KBM-7 (cell line): ENCODE data around the gene LPIN3.
A peak's percentile ranks its signal among the peaks of the same experiment; 100 is the strongest.

Source experiments
- DNase-seq: peaks from one replicate; pipeline ENCODE4 v3.0.0-alpha.2; 2015
- in situ Hi-C: fragments of 300-500 bp; cut with MboI; formaldehyde crosslinking; loops from 2 replicates; pipeline ENCODE4 v1.14.3; 2020; ENCODE audit warnings: low sequenced_read_pairs, low pct_unique_long_range_greater_than_20kb, mixed read lengths

LPIN3 gene

GRCh38 chr20:41318271-41318649 lies 22.4 kb upstream of the LPIN3 start:
- no peak for DNase-seq
- in situ Hi-C loops = no loop called here

- in situ Hi-C loops = no loop called here
- DNase-seq = no peak
Observed at GRCh38 chr20:41320441-41320840, 20.2 kb upstream of the LPIN3 start.

GRCh38 chr20:41320976-41321375 lies 19.6 kb upstream of the LPIN3 start:
- in situ Hi-C loops = no loop called here
- DNase-seq = peak; percentile 73

DNA sequence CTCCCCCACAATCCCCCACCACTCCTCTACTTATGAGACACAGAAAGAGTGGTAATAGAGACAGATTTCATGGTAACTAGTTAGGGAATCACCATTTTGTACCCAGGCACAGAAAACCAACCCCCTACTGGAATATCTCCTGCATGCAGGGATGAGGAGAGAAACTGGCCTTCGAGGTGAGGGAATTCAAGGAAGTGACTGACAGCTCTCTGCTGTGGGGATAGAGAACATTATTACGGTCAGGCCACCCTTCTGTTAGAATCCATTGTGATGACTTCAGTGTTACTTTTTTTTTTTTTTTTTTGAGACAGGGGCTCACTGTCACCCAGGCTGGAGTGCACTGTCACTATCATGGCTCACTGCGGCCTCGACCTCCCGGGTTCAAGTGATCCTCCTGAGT lies 13.4 kb upstream of the LPIN3 start:
- in situ Hi-C loops = no loop called here
- DNase-seq = peak; percentile 38

GRCh38 chr20:41329435-41330342 lies 10.9 kb upstream of the LPIN3 start:
- in situ Hi-C loops = no loop called here
- DNase-seq = peak; percentile 92

GRCh38 chr20:41330343-41330720 lies 10.3 kb upstream of the LPIN3 start:
- in situ Hi-C loops = no loop called here

GRCh38 chr20:41330941-41331340 lies 9.7 kb upstream of the LPIN3 start:
- in situ Hi-C loops = no loop called here

More at GRCh38 chr20:41330343-41330720, 10.3 kb upstream of the LPIN3 start:
- no peak for DNase-seq

DNA sequence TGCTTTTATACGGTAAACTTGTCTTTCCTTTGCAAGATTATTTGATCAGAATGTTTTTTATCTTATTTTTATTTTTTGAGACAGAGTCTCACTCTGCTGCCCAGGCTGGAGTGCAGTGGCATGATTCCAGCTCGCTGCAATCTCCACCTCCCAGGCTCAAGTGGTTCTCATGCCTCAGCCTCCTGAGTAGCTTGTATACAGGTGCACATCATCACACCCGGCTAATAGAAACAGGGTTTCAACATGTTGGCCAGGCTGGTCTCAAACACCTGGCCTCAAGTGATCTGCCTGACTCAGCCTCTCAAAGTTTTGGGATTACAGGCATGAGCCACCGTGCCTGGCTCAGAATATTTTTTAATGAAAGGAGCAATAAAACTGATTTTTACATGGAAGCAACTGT lies 8.9 kb upstream of the LPIN3 start:
- no peak for DNase-seq
- in situ Hi-C loops = no loop called here

More at GRCh38 chr20:41330941-41331340, 9.7 kb upstream of the LPIN3 start:
- no peak for DNase-seq

GRCh38 chr20:41334036-41334435 lies 6.6 kb upstream of the LPIN3 start:
- in situ Hi-C loops = no loop called here
- DNase-seq = no peak

DNA sequence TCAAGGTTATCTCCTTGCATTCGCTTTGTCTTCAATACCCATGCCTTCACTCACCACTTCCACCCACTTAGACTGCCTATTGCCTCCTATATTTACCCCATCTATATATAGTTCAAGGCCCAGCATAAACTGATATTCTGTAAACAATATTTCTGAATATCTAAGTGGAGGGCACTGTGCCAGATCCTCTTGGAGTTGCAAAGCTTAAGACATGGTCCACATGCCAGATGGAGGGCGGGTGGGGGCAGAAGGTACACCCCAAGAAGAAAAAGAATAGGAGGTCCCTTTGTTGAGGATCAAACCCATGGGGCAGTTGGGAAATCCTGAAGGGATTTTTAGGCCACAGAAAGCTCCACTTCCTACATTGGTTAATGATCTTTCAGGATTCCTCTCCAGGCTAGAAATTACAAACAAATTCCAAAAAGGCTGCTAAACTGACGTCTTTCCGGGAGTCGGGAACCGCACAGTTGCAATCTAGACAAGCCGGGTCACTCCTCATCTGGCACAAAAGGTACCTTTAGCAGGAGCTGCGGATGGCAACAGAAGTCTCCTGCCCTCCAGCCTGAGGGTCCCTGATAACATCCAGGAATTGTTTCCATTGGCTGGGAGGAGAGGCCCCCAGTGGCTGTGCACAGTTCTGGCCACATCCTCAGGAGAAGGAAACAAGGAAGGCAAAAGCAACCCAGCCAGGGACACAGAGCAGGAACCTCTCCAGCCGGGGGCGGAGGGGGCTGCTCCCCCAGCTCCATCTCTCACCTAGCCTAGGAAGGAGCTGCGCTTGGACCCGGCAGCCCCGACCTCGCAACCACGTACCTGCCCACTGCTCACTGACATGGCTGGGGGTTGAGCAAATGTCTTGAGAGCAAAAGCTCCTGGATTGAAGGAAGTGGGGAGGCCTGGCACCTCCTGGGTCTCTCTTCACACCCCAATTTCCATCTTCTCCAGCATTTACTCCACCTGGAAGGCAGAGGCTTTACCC lies 5.9 kb upstream of the LPIN3 start:
- no peak for DNase-seq
- in situ Hi-C loops = no loop called here

DNA sequence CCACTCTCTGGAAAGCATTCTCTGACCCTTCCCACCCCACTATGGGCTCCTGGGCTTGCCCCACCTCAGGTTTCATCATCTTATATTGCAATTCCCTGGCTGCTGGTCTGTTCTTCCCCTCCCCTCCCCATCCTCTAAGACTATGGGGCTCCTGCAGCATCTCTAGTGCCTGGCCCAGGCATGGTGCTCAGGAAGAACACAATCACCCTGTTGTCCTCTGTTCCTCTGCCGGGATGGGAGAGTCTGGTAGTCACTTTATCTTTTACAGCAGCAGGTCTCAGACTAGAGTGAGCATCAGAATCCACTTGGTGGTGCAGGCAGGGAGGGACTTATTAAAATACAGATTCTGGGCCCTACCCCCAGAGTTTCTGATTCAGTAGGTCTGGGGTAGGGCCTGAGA lies 5.0 kb upstream of the LPIN3 start:
- in situ Hi-C loops = no loop called here
- no peak for DNase-seq

GRCh38 chr20:41336711-41337492 lies 3.7 kb upstream of the LPIN3 start:
- in situ Hi-C loops = no loop called here
- DNase-seq = no peak

GRCh38 chr20:41339957-41340326 lies 679 bp upstream of the LPIN3 start:
- peak; percentile 76 for DNase-seq
- in situ Hi-C loops = loop anchor here (10.0 kb wide), 2 partner anchors 165 to 355 kb away; no protein-coding TSS in a partner anchor

DNA sequence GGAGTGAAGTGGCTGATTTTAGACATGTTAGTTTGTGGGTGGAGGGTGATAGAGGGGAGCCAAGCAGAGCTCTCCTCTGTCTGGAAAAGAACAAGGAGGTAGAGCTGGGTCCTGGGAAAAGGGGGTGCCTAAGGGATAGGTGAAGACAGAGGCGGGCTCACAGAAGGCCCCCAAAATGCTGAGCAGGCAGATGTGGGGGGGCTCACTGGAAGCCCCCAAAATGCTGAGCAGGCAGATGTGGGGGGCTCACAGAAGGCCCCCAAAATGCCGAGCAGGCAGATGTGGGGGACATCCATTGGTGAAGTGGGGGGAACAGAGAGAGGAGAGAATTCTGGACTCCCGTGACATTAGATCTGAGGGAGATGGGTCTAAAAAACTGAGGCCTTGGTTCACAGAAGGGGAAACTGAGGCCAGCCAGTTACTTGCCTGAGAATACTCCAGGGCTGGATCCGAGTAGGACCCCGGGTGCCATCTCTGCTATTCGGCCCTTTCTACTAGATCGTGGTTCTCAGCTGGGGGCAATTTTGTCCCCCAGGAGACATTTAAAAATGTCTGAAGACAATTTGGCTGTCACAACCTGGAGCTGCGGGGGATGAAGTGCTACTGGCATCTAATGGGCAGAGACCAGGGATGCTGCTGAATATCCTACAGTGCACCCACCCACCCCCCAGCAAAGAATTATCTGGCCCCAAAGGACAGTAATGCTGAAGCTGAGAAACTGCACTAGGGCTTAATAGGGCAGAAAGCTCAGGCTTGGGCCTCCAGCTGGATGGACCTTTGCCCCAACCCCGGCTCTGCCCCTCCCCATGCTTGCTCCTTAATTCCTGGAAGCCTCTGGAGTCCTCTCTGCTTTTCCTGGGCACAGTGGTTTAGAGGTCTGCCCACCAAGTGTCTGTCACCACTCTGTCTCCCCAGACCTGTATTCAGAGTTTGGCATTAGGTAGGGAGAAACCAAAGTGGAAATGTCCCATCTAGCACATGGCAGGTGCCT lies 2.1 kb downstream of the LPIN3 start:
- DNase-seq = no peak
- in situ Hi-C loops = loop anchor here (10.0 kb wide), 2 partner anchors 168 to 358 kb away; no protein-coding TSS in a partner anchor

- in situ Hi-C loops = loop anchor here (10.0 kb wide), 2 partner anchors 170 to 360 kb away; no protein-coding TSS in a partner anchor
- no peak for DNase-seq
Observed at GRCh38 chr20:41344477-41344876, 3.9 kb downstream of the LPIN3 start.

- DNase-seq = no peak
- in situ Hi-C loops = loop anchor here (10.0 kb wide), 2 partner anchors 170 to 360 kb away; no protein-coding TSS in a partner anchor
Observed at GRCh38 chr20:41344938-41345728, 4.5 kb downstream of the LPIN3 start.

DNA sequence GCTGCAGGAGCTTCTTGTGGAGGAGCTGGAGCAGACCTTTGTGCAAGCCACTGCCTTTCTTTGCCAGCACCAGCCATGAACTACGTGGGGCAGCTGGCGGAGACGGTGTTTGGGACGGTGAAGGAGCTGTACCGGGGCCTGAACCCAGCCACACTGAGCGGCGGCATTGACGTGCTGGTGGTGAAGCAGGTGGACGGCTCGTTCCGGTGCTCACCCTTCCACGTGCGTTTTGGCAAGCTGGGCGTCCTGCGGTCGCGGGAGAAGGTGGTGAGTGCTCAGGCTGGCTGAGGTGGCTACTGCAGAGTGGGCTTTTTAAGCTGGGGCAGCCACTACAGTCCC lies 5.1 kb downstream of the LPIN3 start:
- in situ Hi-C loops = loop anchor here (10.0 kb wide), 2 partner anchors 171 to 361 kb away; no protein-coding TSS in a partner anchor

More for the DNA sequence above, 5.1 kb downstream of the LPIN3 start:
- no peak for DNase-seq
